Activated naive CD8-positive, alpha-beta T cell treated with anti-CD3 and anti-CD28 coated beads, Interleukin-2, amount 10 ng/mL, durations not matched to agents 7 days and 5 days (primary cell): ENCODE measurements around the gene KCNJ4. TPM values are rescaled to one million over a fixed set of nuclear protein-coding genes. Genes with fewer than 3 reads are reported as not detected.
"Not testable (repeated sequence)": the region's sequence is repeated elsewhere in the genome, so short reads cannot be mapped to it uniquely, and the experiment has no call there.

ENCODE experiments used
- ATAC-seq: fragments of 150-1000 bp; cut with Tn5 transposase; one replicate; pipeline ENCODE4 v1.10.0; 2021; ENCODE audit warnings: low read depth, moderate library complexity
- POLR2A ChIA-PET: fragments of 350-600 bp; sonication (Branson Sonifier 250); formaldehyde crosslinking; loops from one replicate; lab custom pipeline; 2021; ENCODE audit warnings: antibody characterized with exemption; lab: Charles Lee
- DNase-seq: peaks from one replicate; pipeline ENCODE4 v3.0.0; 2021
- H3K27ac Mint-ChIP-seq: one replicate; pipeline ENCODE4 v1.8.0; 2022; ENCODE audit warnings: mild to moderate bottlenecking, mixed read lengths
- H3K27me3 Mint-ChIP-seq: one replicate; pipeline ENCODE4 v1.8.0; 2022; ENCODE audit warnings: mild to moderate bottlenecking, moderate library complexity, mixed read lengths
- H3K36me3 Mint-ChIP-seq: one replicate; pipeline ENCODE4 v1.8.0; 2021; ENCODE audit warnings: mild to moderate bottlenecking, mixed read lengths
- H3K4me1 Mint-ChIP-seq: one replicate; pipeline ENCODE4 v1.8.0; 2021; ENCODE audit warnings: mixed read lengths
- H3K4me3 Mint-ChIP-seq: one replicate; pipeline ENCODE4 v1.8.0; 2022; ENCODE audit warnings: mild to moderate bottlenecking, moderate library complexity, mixed read lengths
- H3K9me3 Mint-ChIP-seq: one replicate; pipeline ENCODE4 v1.8.0; 2021; ENCODE audit warnings: mixed read lengths
- total RNA-seq, 2 experiments: library from RNA; stranded (reverse); gene quantifications; one replicate each; pipeline ENCODE4 v1.2.3, GENCODE V29; 2021

The KCNJ4 gene
- total RNA-seq, 2 experiments from 2014 or later, result not detected

DNA sequence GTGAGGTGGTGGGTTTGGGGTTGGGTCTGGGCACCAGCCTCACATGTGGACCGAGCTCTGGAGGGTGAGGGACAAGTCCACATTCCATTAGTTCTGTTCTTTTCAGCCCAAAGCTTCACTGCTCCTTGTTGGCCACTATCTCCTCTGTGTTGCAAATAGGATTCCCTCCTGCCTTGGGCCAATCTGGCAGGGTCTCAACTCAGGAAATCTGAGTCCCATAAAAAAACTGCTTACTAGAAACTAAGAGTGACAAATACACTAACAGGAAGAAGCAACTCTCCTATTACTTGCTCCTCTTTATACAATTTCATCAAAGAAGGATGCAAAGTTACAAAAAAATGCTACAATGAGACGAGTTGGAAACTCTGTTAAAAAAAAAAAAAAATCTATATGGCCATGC, 71.6 kb downstream of the KCNJ4 start:
- no peak for DNase-seq
- H3K4me3 Mint-ChIP-seq, result no peak overlapping the region
- H3K4me1 Mint-ChIP-seq, result peaks cover 4% of the 10 kb centered on the region
- H3K27ac Mint-ChIP-seq, result no peak overlapping the region
- H3K27me3 Mint-ChIP-seq, result no peaks in the 10 kb centered on the region
- H3K36me3 Mint-ChIP-seq, result peaks cover 2% of the 10 kb centered on the region
- no peak for ATAC-seq
- POLR2A ChIA-PET, result no interaction called here
- no peaks in the 10 kb centered on the region for H3K9me3 Mint-ChIP-seq

DNA sequence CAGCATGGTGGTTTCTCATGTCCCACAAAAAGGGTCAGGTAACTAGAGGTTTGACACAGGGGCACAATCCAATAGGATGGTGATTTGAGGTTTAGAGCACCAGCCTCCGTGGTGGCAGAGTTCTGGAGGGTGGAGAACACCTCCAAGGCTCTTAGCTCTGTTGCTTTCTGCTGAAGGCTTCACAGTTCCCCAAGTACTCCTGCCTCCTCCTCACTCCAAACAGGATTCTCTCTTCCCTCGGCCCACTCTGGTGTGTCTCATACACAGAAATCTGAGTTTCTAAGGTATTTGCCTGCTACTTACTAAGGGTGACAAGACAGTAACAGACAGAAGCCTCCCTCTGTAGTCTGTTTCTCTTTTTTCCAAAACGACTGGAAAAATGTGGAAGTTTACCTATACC, 73.6 kb downstream of the KCNJ4 start:
- H3K4me1 Mint-ChIP-seq, POLR2A ChIA-PET, H3K27ac Mint-ChIP-seq, DNase-seq, H3K9me3 Mint-ChIP-seq, H3K36me3 Mint-ChIP-seq, H3K4me3 Mint-ChIP-seq, H3K27me3 Mint-ChIP-seq, ATAC-seq: not testable (repeated sequence)

Other genes with a start within 250 kb of the KCNJ4 start
- gene TMEM184B, start 182.2 kb downstream of the KCNJ4 start, total RNA-seq, result 10 to 100 TPM; 29.7 to 31.5 TPM
- gene CSNK1E, start 137.8 kb downstream of the KCNJ4 start, total RNA-seq, result 10 to 100 TPM; 98.5 to 99.3 TPM
- gene KDELR3, start 12.9 kb upstream of the KCNJ4 start, total RNA-seq, result 1 to 10 TPM in 1 of 2 experiments, under 1 TPM in 1; 0.91 to 1.4 TPM
- gene DDX17, start 51.1 kb upstream of the KCNJ4 start, total RNA-seq, result 100 to 1,000 TPM; 667 to 710 TPM
- gene DMC1, start 115.0 kb upstream of the KCNJ4 start, total RNA-seq, result 10 to 100 TPM in 1 of 2 experiments, 1 to 10 TPM in 1; 8.3 to 13.2 TPM
- under 1 TPM; 0.23 to 0.36 TPM for gene FAM227A, start 201.2 kb upstream of the KCNJ4 start, total RNA-seq
- gene CBY1, start 201.4 kb upstream of the KCNJ4 start, total RNA-seq, result 10 to 100 TPM; 20.1 to 22.4 TPM
- gene TOMM22, start 226.8 kb upstream of the KCNJ4 start, total RNA-seq, result 10 to 100 TPM; 58.7 to 60.4 TPM
- 10 to 100 TPM; 59.1 to 61.6 TPM for gene JOSD1, start 245.7 kb upstream of the KCNJ4 start, total RNA-seq